Testis (tissue), 2 donors: ENCODE measurements around the gene NOMO2.
"Not testable (repeated sequence)": the region's sequence is repeated elsewhere in the genome, so short reads cannot be mapped to it uniquely, and the experiment has no call there.

Source experiments
- CTCF ChIP-seq, 3 experiments: fragments of 450-650 bp in 2 of 3; fragments of 200-600 bp in 1 of 3; sonication (generic) in 1 of 3; IDR thresholded peaks; one replicate each; pipeline ENCODE4 v1.5.1; 2016 to 2019; ENCODE audit warnings: antibody characterized with exemption in 3 of 3, mild to moderate bottlenecking in 2 of 3, moderate library complexity in 1 of 3
- POLR2A ChIP-seq: fragments of 450-650 bp; IDR thresholded peaks from one replicate; pipeline ENCODE4 v1.6.1; 2017; ENCODE audit warnings: antibody characterized with exemption, mild to moderate bottlenecking, moderate library complexity

GRCh38 chr16:18382696-18383095, 179.2 kb downstream of the NOMO2 start:
- TF ChIP-seq POLR2A; CTCF (IDR thresholded peaks at IDR 0.05): not testable (repeated sequence)
